Neural cell (in vitro differentiated cells): ENCODE data around the gene AP3B2. TPM values are rescaled to one million over a fixed set of nuclear protein-coding genes. Genes with fewer than 3 reads are reported as not detected.

Source experiments
- H2AFZ ChIP-seq: fragments of 200-600, 300-800 bp; sonication (generic), shearing (Covaris generic); 2 replicates; pipeline ENCODE4 v1.6.0; 2014; ENCODE audit warnings: low read depth, mild to moderate bottlenecking, antibody characterized with exemption, low read length, moderate library complexity
- H3F3A ChIP-seq: fragments of 200-600 bp; shearing (Covaris generic); 2 replicates; pipeline ENCODE4 v1.6.1; 2016; ENCODE audit warnings: mild to moderate bottlenecking, moderate library complexity, mixed read lengths, antibody characterized with exemption, low read length; ENCODE audit not compliant: insufficient read depth, poor library complexity, severe bottlenecking
- H3K27ac ChIP-seq: fragments of 200-600, 300-800 bp; sonication (generic), shearing (Covaris generic); 2 replicates; pipeline ENCODE4 v1.5.1; 2014; ENCODE audit warnings: mild to moderate bottlenecking, low read length, moderate library complexity
- H3K27me3 ChIP-seq: fragments of 300-800, 200-600 bp; sonication (generic), shearing (Covaris generic); 2 replicates; pipeline ENCODE4 v1.6.0; 2014; ENCODE audit warnings: mild to moderate bottlenecking, low read depth, low read length, moderate library complexity; ENCODE audit not compliant: insufficient read depth
- H3K36me3 ChIP-seq: fragments of 300-800, 200-600 bp; sonication (generic), shearing (Covaris generic); 2 replicates; pipeline ENCODE4 v1.5.1; 2014; ENCODE audit warnings: mild to moderate bottlenecking, antibody characterized with exemption, low read length, moderate library complexity; ENCODE audit not compliant: insufficient read depth
- H3K4me2 ChIP-seq: fragments of 300-800, 200-600 bp; sonication (generic), shearing (Covaris generic); 2 replicates; pipeline ENCODE4 v1.6.0; 2014; ENCODE audit warnings: mild to moderate bottlenecking, low read length
- H3K4me3 ChIP-seq: fragments of 300-800, 200-600 bp; sonication (generic), shearing (Covaris generic); 2 replicates; pipeline ENCODE4 v1.5.1; 2014; ENCODE audit warnings: mild to moderate bottlenecking, low read length, moderate library complexity
- H3K79me2 ChIP-seq: fragments of 200-600 bp; shearing (Covaris generic); replicated peaks from 2 replicates; pipeline ENCODE4 v1.6.0; 2014; ENCODE audit warnings: mild to moderate bottlenecking, low read length, moderate library complexity; ENCODE audit not compliant: insufficient read depth
- H3K9ac ChIP-seq: fragments of 300-800, 200-600 bp; sonication (generic), shearing (Covaris generic); 2 replicates; pipeline ENCODE4 v1.6.1; 2016; ENCODE audit warnings: mild to moderate bottlenecking, low read length, mixed read lengths
- H3K9me2 ChIP-seq: fragments of 200-600 bp; shearing (Covaris generic); 2 replicates; pipeline ENCODE4 v1.6.1; 2016; ENCODE audit warnings: mild to moderate bottlenecking, low read length, mixed read lengths; ENCODE audit not compliant: insufficient read depth
- H3K9me3 ChIP-seq: fragments of 200-600, 300-800 bp; sonication (generic), shearing (Covaris generic); 2 replicates; pipeline ENCODE4 v1.6.1; 2016; ENCODE audit warnings: mild to moderate bottlenecking, mixed run types, low read length, moderate library complexity, mixed read lengths
- H4K20me1 ChIP-seq: fragments of 200-600 bp; shearing (Covaris generic); 2 replicates; pipeline ENCODE4 v1.6.1; 2016; ENCODE audit warnings: mild to moderate bottlenecking, mixed run types; ENCODE audit not compliant: insufficient read depth
- CTCF ChIP-seq: fragments of 450-650 bp; IDR thresholded peaks from 2 replicates; pipeline ENCODE4 v1.5.1; 2014; ENCODE audit warnings: antibody characterized with exemption, mild to moderate bottlenecking, moderate library complexity; ENCODE audit not compliant: poor library complexity, severe bottlenecking
- EZH2 ChIP-seq: fragments of 200-600, 300-800 bp; shearing (Covaris generic), sonication (generic); IDR thresholded peaks from 2 replicates; pipeline ENCODE4 v1.6.1; 2014; ENCODE audit warnings: antibody characterized with exemption, low read length, borderline replicate concordance, mild to moderate bottlenecking; ENCODE audit not compliant: insufficient read depth, poor library complexity, severe bottlenecking
- POLR2AphosphoS5 ChIP-seq: IDR thresholded peaks from 2 replicates; pipeline ENCODE4 v1.6.1; 2012
- RAD21 ChIP-seq: fragments of 450-650 bp; conservative IDR thresholded peaks from 2 replicates; pipeline ENCODE4 v1.6.1; 2014; ENCODE audit warnings: antibody characterized with exemption, mild to moderate bottlenecking, moderate library complexity
- REST ChIP-seq: IDR thresholded peaks from 2 replicates; pipeline ENCODE4 v1.6.1; 2012; ENCODE audit warnings: borderline replicate concordance
- SMC3 ChIP-seq: fragments of 450-650 bp; conservative IDR thresholded peaks from 2 replicates; pipeline ENCODE4 v1.6.1; 2014; ENCODE audit warnings: antibody characterized with exemption, mild to moderate bottlenecking, moderate library complexity; ENCODE audit not compliant: poor library complexity
- TAF1 ChIP-seq: IDR thresholded peaks from 2 replicates; pipeline ENCODE4 v1.6.1; 2012; ENCODE audit warnings: low read depth
- polyA plus RNA-seq: library from polyadenylated mRNA; depleted of rRNA; stranded (reverse); fragments of >200 nt; gene quantifications from 2 replicates; pipeline ENCODE4 v1.2.3, GENCODE V29; 2014

Gene AP3B2
- polyA plus RNA-seq, 1 donor from 2014 or later, result 81.9 TPM

- H3K9ac ChIP-seq, result no peak overlapping the region
- no peak overlapping the region for H2AFZ ChIP-seq
- H3K36me3 ChIP-seq, result no peaks in the 10 kb centered on the region
- H4K20me1 ChIP-seq, result no peaks in the 10 kb centered on the region
- H3K27ac ChIP-seq, result no peak overlapping the region
- no peaks in the 10 kb centered on the region for H3K9me3 ChIP-seq
- H3K9me2 ChIP-seq, result no peaks in the 10 kb centered on the region
- TF ChIP-seq TAF1, result no peak
- no peak for TF ChIP-seq EZH2
- TF ChIP-seq POLR2AphosphoS5, result no peak
- no peak for TF ChIP-seq REST
- no peak for TF ChIP-seq CTCF
- H3K79me2 ChIP-seq, result no peaks in the 10 kb centered on the region
- H3K4me3 ChIP-seq, result no peak overlapping the region
- no peak overlapping the region for H3K4me2 ChIP-seq
- H3F3A ChIP-seq, result no peaks in the 10 kb centered on the region
- H3K27me3 ChIP-seq, result peaks cover 30% of the 10 kb centered on the region
These were observed 56.0 kb downstream of the AP3B2 start for GRCh38 chr15:82653483-82654168.

- Histone ChIP-seq H3K79me2 (no peaks in the 10 kb centered on the region), H3K4me3 (no peak overlapping the region), H3K4me2 (no peak overlapping the region), H3K9me3 (no peaks in the 10 kb centered on the region), H3K9ac (no peak overlapping the region), H3K9me2 (no peaks in the 10 kb centered on the region), H3K27me3 (peaks cover 50% of the 10 kb centered on the region), H3K36me3 (no peaks in the 10 kb centered on the region), H3F3A (no peaks in the 10 kb centered on the region), H3K27ac (no peak overlapping the region), H2AFZ (no peak overlapping the region), H4K20me1 (no peaks in the 10 kb centered on the region)
- no peak for TF ChIP-seq SMC3
- TF ChIP-seq RAD21, result no peak
- no peak for TF ChIP-seq REST
These were observed 58.0 kb downstream of the AP3B2 start for GRCh38 chr15:82651708-82652107.
